HEK293 (cell line): ENCODE data around the gene NTRK3.

Experiments used
- CTCF ChIA-PET: fragments of 350-600 bp; formaldehyde crosslinking; extraction: SDS; loops from one replicate; lab custom pipeline; 2021; ENCODE audit warnings: antibody characterized with exemption; lab: Yijun Ruan, JAX
- POLR2A ChIA-PET: fragments of 300-600 bp; formaldehyde crosslinking; extraction: SDS; loops from one replicate; lab custom pipeline; 2020; ENCODE audit warnings: antibody characterized with exemption, inconsistent platforms; lab: Yijun Ruan, JAX
- H3K27ac ChIP-seq: fragments of 200-500 bp; sonication (Bioruptor generic); 2 replicates; pipeline ENCODE4 v1.5.1; 2014; ENCODE audit warnings: low read depth, low read length, control low read depth, inconsistent platforms; ENCODE audit errors: extremely low read depth
- H3K36me3 ChIP-seq, 2 experiments: fragments of 200-500 bp in 1 of 2; sonication (Bioruptor generic) in 1 of 2; 1 replicate in 1 of 2; 2 replicates in 1 of 2; pipeline ENCODE4 v1.5.1; 2014 to 2017; ENCODE audit warnings: inconsistent platforms in 2 of 2, low read length in 2 of 2; ENCODE audit not compliant: control insufficient read depth in 2 of 2, insufficient read depth in 1 of 2
- H3K4me1 ChIP-seq: fragments of 200-500 bp; sonication (Bioruptor generic); 2 replicates; pipeline ENCODE4 v1.5.1; 2014; ENCODE audit warnings: mild to moderate bottlenecking, low read length, inconsistent platforms; ENCODE audit not compliant: control insufficient read depth, insufficient read depth
- H3K4me3 ChIP-seq: 2 replicates; pipeline ENCODE4 v1.5.1; 2011; ENCODE audit warnings: low read depth, mild to moderate bottlenecking, control low read depth, low read length, moderate library complexity
- H3K9me3 ChIP-seq: fragments of 200-500 bp; sonication (Bioruptor generic); 2 replicates; pipeline ENCODE4 v1.5.1; 2014; ENCODE audit warnings: low read depth, low read length, inconsistent platforms; ENCODE audit not compliant: control insufficient read depth, insufficient read depth
- KLF10 ChIP-seq: fragments of 450-650 bp; IDR thresholded peaks from 2 replicates; pipeline ENCODE4 v1.5.1; 2018; ENCODE audit warnings: missing biosample characterization, mild to moderate bottlenecking, missing genetic modification characterization
- KLF7 ChIP-seq: fragments of 450-650 bp; formaldehyde crosslinking; IDR thresholded peaks from 2 replicates; pipeline ENCODE4 v1.5.1; 2016; ENCODE audit warnings: missing biosample characterization, missing genetic modification characterization, borderline replicate concordance
- KLF8 ChIP-seq: fragments of 450-650 bp; formaldehyde crosslinking; IDR thresholded peaks from 2 replicates; pipeline ENCODE4 v1.5.1; 2016; ENCODE audit warnings: missing biosample characterization, missing genetic modification characterization
- SALL2 ChIP-seq: fragments of 450-650 bp; formaldehyde crosslinking; IDR thresholded peaks from 2 replicates; pipeline ENCODE4 v1.5.0; 2017; ENCODE audit warnings: missing biosample characterization, mild to moderate bottlenecking, missing genetic modification characterization, borderline replicate concordance
- ZBTB1 ChIP-seq: fragments of 450-650 bp; formaldehyde crosslinking; IDR thresholded peaks from 2 replicates; pipeline ENCODE4 v1.5.1; 2016; ENCODE audit warnings: missing biosample characterization, missing genetic modification characterization
- ZBTB7A ChIP-seq: fragments of 450-650 bp; formaldehyde crosslinking; IDR thresholded peaks from 2 replicates; pipeline ENCODE4 v1.5.1; 2016; ENCODE audit warnings: low read depth, missing biosample characterization, missing genetic modification characterization
- ZBTB8A ChIP-seq: fragments of 450-650 bp; formaldehyde crosslinking; IDR thresholded peaks from 2 replicates; pipeline ENCODE4 v1.5.1; 2016; ENCODE audit warnings: missing biosample characterization, missing genetic modification characterization
- ZNF114 ChIP-seq: fragments of 450-650 bp; formaldehyde crosslinking; IDR thresholded peaks from 2 replicates; pipeline ENCODE4 v1.5.0; 2017; ENCODE audit warnings: missing biosample characterization, missing genetic modification characterization
- ZNF146 ChIP-seq: fragments of 450-650 bp; formaldehyde crosslinking; IDR thresholded peaks from 2 replicates; pipeline ENCODE4 v1.5.1; 2016; ENCODE audit warnings: missing biosample characterization, missing genetic modification characterization
- ZNF155 ChIP-seq: fragments of 450-650 bp; formaldehyde crosslinking; IDR thresholded peaks from 2 replicates; pipeline ENCODE4 v1.5.1; 2016; ENCODE audit warnings: missing biosample characterization, missing genetic modification characterization
- ZNF302 ChIP-seq: fragments of 450-650 bp; formaldehyde crosslinking; IDR thresholded peaks from 2 replicates; pipeline ENCODE4 v1.5.1; 2016; ENCODE audit warnings: missing biosample characterization, missing genetic modification characterization, low read depth
- ZNF366 ChIP-seq: fragments of 450-650 bp; formaldehyde crosslinking; conservative IDR thresholded peaks from 2 replicates; pipeline ENCODE4 v1.5.1; 2016; ENCODE audit warnings: missing biosample characterization, missing genetic modification characterization
- ZNF37A ChIP-seq: fragments of 450-650 bp; IDR thresholded peaks from 2 replicates; pipeline ENCODE4 v1.5.1; 2018; ENCODE audit warnings: missing biosample characterization, missing genetic modification characterization
- ZNF677 ChIP-seq: fragments of 450-650 bp; IDR thresholded peaks from 2 replicates; pipeline ENCODE4 v1.5.0; 2018; ENCODE audit warnings: missing biosample characterization, mild to moderate bottlenecking, missing genetic modification characterization, moderate library complexity
- ZNF747 ChIP-seq: fragments of 450-650 bp; formaldehyde crosslinking; IDR thresholded peaks from 2 replicates; pipeline ENCODE4 v1.5.1; 2016; ENCODE audit warnings: missing biosample characterization, missing genetic modification characterization
- ZNF785 ChIP-seq: fragments of 450-650 bp; formaldehyde crosslinking; IDR thresholded peaks from 2 replicates; pipeline ENCODE4 v1.5.1; 2016; ENCODE audit warnings: missing biosample characterization, missing genetic modification characterization
- ZXDB ChIP-seq: fragments of 450-650 bp; formaldehyde crosslinking; IDR thresholded peaks from 2 replicates; pipeline ENCODE4 v1.5.1; 2016; ENCODE audit warnings: missing biosample characterization, missing genetic modification characterization
- TF ChIP-seq, protein P1 (sequence below): fragments of 450-650 bp; formaldehyde crosslinking; IDR thresholded peaks from 2 replicates; pipeline ENCODE4 v1.5.1; 2016; ENCODE audit warnings: missing biosample characterization, missing genetic modification characterization
- TF ChIP-seq, protein P2 (sequence below): fragments of 450-650 bp; formaldehyde crosslinking; IDR thresholded peaks from 2 replicates; pipeline ENCODE4 v1.5.1; 2017; ENCODE audit warnings: missing biosample characterization, missing genetic modification characterization
- TF ChIP-seq, protein P3 (sequence below): fragments of 450-650 bp; formaldehyde crosslinking; IDR thresholded peaks from 2 replicates; pipeline ENCODE4 v1.5.1; 2016; ENCODE audit warnings: missing biosample characterization, missing genetic modification characterization
- TF ChIP-seq, protein P4 (sequence below): fragments of 450-650 bp; formaldehyde crosslinking; IDR thresholded peaks from 2 replicates; pipeline ENCODE4 v1.5.1; 2016; ENCODE audit warnings: missing biosample characterization, missing genetic modification characterization

The NTRK3 gene

DNA sequence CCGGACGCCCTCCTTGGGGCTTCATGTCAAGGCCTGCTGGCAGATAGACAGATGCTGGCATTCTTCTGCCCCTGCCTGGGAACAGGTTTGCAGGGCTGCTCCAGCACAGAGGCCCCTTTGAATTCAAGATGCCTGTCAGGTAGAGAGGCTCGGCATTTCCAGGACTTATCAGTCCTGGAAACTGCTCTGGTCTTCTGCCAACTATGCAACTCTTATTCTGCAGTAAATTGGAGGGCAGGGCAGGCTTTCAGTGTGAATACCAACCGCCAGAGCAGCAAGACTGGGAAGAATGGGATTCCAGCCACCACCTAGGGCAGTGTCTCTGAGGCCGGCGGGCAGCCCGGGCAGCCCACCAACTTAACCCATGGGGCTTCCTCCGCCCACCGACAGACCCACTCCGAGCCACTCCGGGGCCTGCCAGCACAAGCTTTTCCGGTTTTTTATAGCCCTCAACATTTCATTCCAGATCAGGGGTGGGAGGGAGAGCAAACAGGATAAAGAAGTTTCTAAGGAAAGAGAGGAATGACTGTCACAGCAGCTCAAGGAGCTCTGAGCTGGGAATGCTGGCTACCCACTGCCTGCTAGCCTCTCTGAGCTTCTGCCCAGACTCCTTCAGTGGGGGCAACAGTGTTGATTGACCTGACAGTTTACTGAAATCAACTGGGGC lies 140.9 kb downstream of the NTRK3 start:
- CTCF ChIA-PET = interaction anchor here (0.6 kb wide), 1 partner anchor 9 kb away, joined by 3 read pairs; no protein-coding TSS in a partner anchor

DNA sequence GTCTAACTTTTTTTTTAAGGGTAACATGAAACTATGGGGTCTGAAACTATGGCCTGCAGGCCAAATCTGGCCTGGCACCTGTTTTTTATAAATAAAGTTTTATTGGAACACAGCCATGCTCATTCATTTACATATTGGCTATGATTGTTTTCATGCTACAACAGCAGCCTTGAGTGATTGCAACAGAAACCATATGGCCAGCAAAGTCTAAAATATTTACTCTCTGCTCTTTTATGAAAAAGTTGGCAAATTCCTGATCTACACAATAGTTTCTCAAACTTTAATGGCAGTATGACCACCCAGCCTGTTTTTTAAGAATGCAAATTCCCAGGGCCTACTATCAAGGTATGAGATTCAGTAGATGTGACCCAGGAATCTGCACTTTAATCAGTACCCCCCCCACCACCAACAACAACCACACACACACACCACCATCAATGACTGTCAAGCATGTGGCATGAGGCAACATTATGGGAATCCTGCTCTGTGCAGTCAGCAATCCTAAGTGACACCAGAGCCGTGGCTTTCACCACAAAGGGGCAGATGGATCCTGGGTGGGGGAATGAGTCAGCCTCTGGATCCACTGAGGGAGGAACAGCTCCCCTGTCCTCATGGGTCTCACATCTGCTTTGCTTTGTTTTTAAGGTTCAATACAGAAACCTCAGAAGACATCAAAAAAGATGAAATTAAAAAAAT lies 142.8 kb downstream of the NTRK3 start:
- CTCF ChIA-PET = no interaction called here
- H3K36me3 ChIP-seq = no peaks in the 10 kb centered on the region
- H3K4me1 ChIP-seq = no peaks in the 10 kb centered on the region
- POLR2A ChIA-PET = no interaction called here
- no peak for TF ChIP-seq ZNF677 (tag by site-specific recombination)
- no peak for TF ChIP-seq ZBTB1
- TF ChIP-seq, protein P1, sequence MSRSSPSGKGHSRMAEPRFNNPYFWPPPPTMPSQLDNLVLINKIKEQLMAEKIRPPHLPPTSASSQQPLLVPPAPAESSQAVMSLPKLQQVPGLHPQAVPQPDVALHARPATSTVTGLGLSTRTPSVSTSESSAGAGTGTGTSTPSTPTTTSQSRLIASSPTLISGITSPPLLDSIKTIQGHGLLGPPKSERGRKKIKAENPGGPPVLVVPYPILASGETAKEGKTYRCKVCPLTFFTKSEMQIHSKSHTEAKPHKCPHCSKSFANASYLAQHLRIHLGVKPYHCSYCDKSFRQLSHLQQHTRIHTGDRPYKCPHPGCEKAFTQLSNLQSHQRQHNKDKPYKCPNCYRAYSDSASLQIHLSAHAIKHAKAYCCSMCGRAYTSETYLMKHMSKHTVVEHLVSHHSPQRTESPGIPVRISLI (tag by site-specific recombination) = no peak
- no peak for TF ChIP-seq ZNF302 (tag by site-specific recombination)
- no peak for TF ChIP-seq ZNF785
- no peak overlapping the region for H3K4me3 ChIP-seq
- H3K27ac ChIP-seq = no peak overlapping the region
- H3K9me3 ChIP-seq = no peaks in the 10 kb centered on the region

More for the DNA sequence above, 140.9 kb downstream of the NTRK3 start:
- Histone ChIP-seq H3K27ac (no peak overlapping the region), H3K4me1 (no peaks in the 10 kb centered on the region), H3K9me3 (no peaks in the 10 kb centered on the region), H3K36me3 (no peaks in the 10 kb centered on the region), H3K4me3 (no peak overlapping the region)
- POLR2A ChIA-PET = no interaction called here
- TF ChIP-seq KLF8 (tag by site-specific recombination) (no peak), KLF10 (no peak), ZBTB7A (tag by site-specific recombination) (no peak), ZNF747 (no peak), ZNF155 (tag by site-specific recombination) (no peak), ZNF37A (tag by site-specific recombination) (no peak), ZXDB (tag by site-specific recombination) (no peak)

DNA sequence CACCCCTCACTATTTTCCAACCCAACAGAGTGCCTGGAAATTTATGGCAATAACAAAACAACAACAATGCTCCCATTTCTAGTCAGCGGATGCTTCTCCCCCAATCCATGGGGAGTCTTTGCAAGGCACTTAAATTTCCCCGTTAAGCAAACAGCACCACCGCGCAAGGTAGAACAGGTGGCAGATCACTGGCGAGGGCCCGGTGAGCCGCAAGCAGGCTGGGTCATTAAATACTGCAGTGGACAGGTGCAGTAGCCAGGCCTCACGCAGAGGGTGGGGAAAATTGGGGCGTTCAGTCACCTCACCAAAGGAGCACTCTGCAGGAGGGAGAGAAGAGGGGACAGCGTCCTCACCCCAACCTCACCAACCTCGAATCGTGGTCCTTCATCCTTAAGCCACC lies 147.5 kb downstream of the NTRK3 start:
- ChIA-PET POLR2A (no interaction called here), CTCF (interaction anchor here (0.5 kb wide), 1 partner anchor 18 kb away, joined by 4 read pairs; no protein-coding TSS in a partner anchor)
- Histone ChIP-seq H3K36me3 (no peaks in the 10 kb centered on the region), H3K4me1 (no peaks in the 10 kb centered on the region), H3K4me3 (no peak overlapping the region), H3K9me3 (no peaks in the 10 kb centered on the region), H3K27ac (no peak overlapping the region)
- TF ChIP-seq ZNF366 (tag by site-specific recombination) (no peak), ZBTB8A (tag by site-specific recombination) (no peak), ZNF114 (tag by site-specific recombination) (no peak), SALL2 (no peak), ZNF677 (tag by site-specific recombination) (no peak), ZNF146 (tag by site-specific recombination) (no peak), KLF10 (no peak), KLF7 (tag by site-specific recombination) (no peak)
- TF ChIP-seq, protein P2, sequence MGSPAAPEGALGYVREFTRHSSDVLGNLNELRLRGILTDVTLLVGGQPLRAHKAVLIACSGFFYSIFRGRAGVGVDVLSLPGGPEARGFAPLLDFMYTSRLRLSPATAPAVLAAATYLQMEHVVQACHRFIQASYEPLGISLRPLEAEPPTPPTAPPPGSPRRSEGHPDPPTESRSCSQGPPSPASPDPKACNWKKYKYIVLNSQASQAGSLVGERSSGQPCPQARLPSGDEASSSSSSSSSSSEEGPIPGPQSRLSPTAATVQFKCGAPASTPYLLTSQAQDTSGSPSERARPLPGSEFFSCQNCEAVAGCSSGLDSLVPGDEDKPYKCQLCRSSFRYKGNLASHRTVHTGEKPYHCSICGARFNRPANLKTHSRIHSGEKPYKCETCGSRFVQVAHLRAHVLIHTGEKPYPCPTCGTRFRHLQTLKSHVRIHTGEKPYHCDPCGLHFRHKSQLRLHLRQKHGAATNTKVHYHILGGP (tag by site-specific recombination) = no peak
- TF ChIP-seq, protein P3, sequence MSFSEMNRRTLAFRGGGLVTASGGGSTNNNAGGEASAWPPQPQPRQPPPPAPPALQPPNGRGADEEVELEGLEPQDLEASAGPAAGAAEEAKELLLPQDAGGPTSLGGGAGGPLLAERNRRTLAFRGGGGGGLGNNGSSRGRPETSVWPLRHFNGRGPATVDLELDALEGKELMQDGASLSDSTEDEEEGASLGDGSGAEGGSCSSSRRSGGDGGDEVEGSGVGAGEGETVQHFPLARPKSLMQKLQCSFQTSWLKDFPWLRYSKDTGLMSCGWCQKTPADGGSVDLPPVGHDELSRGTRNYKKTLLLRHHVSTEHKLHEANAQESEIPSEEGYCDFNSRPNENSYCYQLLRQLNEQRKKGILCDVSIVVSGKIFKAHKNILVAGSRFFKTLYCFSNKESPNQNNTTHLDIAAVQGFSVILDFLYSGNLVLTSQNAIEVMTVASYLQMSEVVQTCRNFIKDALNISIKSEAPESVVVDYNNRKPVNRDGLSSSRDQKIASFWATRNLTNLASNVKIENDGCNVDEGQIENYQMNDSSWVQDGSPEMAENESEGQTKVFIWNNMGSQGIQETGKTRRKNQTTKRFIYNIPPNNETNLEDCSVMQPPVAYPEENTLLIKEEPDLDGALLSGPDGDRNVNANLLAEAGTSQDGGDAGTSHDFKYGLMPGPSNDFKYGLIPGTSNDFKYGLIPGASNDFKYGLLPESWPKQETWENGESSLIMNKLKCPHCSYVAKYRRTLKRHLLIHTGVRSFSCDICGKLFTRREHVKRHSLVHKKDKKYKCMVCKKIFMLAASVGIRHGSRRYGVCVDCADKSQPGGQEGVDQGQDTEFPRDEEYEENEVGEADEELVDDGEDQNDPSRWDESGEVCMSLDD (tag by site-specific recombination) = no peak
- TF ChIP-seq, protein P4, sequence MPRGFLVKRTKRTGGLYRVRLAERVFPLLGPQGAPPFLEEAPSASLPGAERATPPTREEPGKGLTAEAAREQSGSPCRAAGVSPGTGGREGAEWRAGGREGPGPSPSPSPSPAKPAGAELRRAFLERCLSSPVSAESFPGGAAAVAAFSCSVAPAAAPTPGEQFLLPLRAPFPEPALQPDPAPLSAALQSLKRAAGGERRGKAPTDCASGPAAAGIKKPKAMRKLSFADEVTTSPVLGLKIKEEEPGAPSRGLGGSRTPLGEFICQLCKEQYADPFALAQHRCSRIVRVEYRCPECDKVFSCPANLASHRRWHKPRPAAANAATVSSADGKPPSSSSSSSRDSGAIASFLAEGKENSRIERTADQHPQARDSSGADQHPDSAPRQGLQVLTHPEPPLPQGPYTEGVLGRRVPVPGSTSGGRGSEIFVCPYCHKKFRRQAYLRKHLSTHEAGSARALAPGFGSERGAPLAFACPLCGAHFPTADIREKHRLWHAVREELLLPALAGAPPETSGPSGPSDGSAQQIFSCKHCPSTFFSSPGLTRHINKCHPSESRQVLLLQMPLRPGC = no peak
